Endothelial cell of umbilical vein (primary cell): ENCODE measurements around the gene TMC6. TPM values are rescaled to one million over a fixed set of nuclear protein-coding genes. Genes with fewer than 3 reads are reported as not detected.

ENCODE experiments used
- BruUV-seq: library from RNA; stranded (reverse); fragments of 400-500 nt; replicated peaks from 2 replicates; lab custom pipeline; 2021; lab: Mats Ljungman, UMichigan
- CTCF ChIA-PET: fragments of 300-600, 350-600 bp; sonication (Branson Sonifier 250); formaldehyde crosslinking; loops from one replicate; lab custom pipeline; 2021; ENCODE audit warnings: antibody characterized with exemption, inconsistent platforms; lab: Charles Lee
- POLR2A ChIA-PET: fragments of 300-600, 350-600 bp; sonication (Branson Sonifier 250); formaldehyde crosslinking; loops from one replicate; lab custom pipeline; 2021; ENCODE audit warnings: antibody characterized with exemption, inconsistent platforms; lab: Charles Lee
- DNase-seq: peaks from one replicate; pipeline ENCODE4 v3.0.0-alpha.2; 2011; ENCODE audit warnings: low read depth, low spot score
- FAIRE-seq: peaks from 2 replicates; lab custom pipeline; 2011; peaks lifted over from hg19 to GRCh38; lab: Jason Lieb, UNC
- H2AFZ ChIP-seq: 2 replicates; pipeline ENCODE4 v1.6.0; 2012; ENCODE audit warnings: low read depth, low read length, control low read depth, inconsistent platforms
- H3K27ac ChIP-seq: 2 replicates; pipeline ENCODE4 v1.5.1; 2011; ENCODE audit warnings: low read depth, mild to moderate bottlenecking, control low read depth, low read length, moderate library complexity; ENCODE audit not compliant: insufficient read depth
- H3K27me3 ChIP-seq, 2 experiments: 2 replicates each; pipeline versions ENCODE4 v1.6.0 to v1.6.1; 2011; ENCODE audit warnings: low read length in 2 of 2, mixed read lengths in 1 of 2; ENCODE audit not compliant: control insufficient read depth in 2 of 2, insufficient read depth in 2 of 2
- H3K36me3 ChIP-seq, 2 experiments: 2 replicates in 1 of 2; 3 replicates in 1 of 2; pipeline ENCODE4 v1.5.1; 2011; ENCODE audit warnings: low read length in 2 of 2, mild to moderate bottlenecking in 1 of 2, moderate library complexity in 1 of 2; ENCODE audit not compliant: control insufficient read depth in 2 of 2, insufficient read depth in 2 of 2; ENCODE audit errors: extremely low read depth in 1 of 2
- H3K4me1 ChIP-seq: 3 replicates; pipeline ENCODE4 v1.5.1; 2011; ENCODE audit warnings: mild to moderate bottlenecking, low read length; ENCODE audit not compliant: control insufficient read depth, insufficient read depth; ENCODE audit errors: extremely low read depth
- H3K4me2 ChIP-seq: 2 replicates; pipeline ENCODE4 v1.6.1; 2011; ENCODE audit warnings: low read length, control low read depth, mixed read lengths; ENCODE audit not compliant: insufficient read depth
- H3K4me3 ChIP-seq, 3 experiments: fragments of 200-600 bp in 1 of 3; sonication (generic), shearing (Covaris generic) in 1 of 3; replicated peaks in 1 of 3; 2 replicates each; pipeline ENCODE4 v1.5.1; 2011 to 2016; ENCODE audit warnings: control low read depth in 3 of 3, low read length in 3 of 3, mild to moderate bottlenecking in 2 of 3, inconsistent platforms in 1 of 3, low read depth in 1 of 3, moderate library complexity in 1 of 3; ENCODE audit not compliant: insufficient read depth in 1 of 3
- H3K79me2 ChIP-seq: 2 replicates; pipeline ENCODE4 v1.6.0; 2012; ENCODE audit warnings: low read length, inconsistent platforms; ENCODE audit not compliant: control insufficient read depth, insufficient read depth
- H3K9ac ChIP-seq: replicated peaks from 2 replicates; pipeline ENCODE3; 2011; ENCODE audit warnings: low read length, control low read depth; ENCODE audit not compliant: insufficient read depth; ENCODE audit errors: extremely low read depth
- H3K9me1 ChIP-seq: replicated peaks from 3 replicates; pipeline ENCODE4 v1.6.0; 2011; ENCODE audit warnings: mild to moderate bottlenecking, low read length; ENCODE audit not compliant: control insufficient read depth, insufficient read depth; ENCODE audit errors: extremely low read depth
- H3K9me3 ChIP-seq: replicated peaks from 2 replicates; pipeline ENCODE4 v1.5.1; 2012; ENCODE audit warnings: low read length, inconsistent platforms; ENCODE audit not compliant: control insufficient read depth, insufficient read depth
- H4K20me1 ChIP-seq: replicated peaks from 2 replicates; pipeline ENCODE3; 2011; ENCODE audit warnings: mild to moderate bottlenecking, low read length; ENCODE audit not compliant: control insufficient read depth, insufficient read depth; ENCODE audit errors: extremely low read depth
- EZH2 ChIP-seq: IDR thresholded peaks from 2 replicates; pipeline ENCODE4 v1.6.1; 2012; ENCODE audit warnings: borderline replicate concordance, low read depth, mild to moderate bottlenecking, moderate library complexity, low read length, inconsistent platforms; ENCODE audit not compliant: severe bottlenecking
- FOS ChIP-seq: IDR thresholded peaks from 2 replicates; pipeline ENCODE4 v1.6.1; 2011; ENCODE audit warnings: mild to moderate bottlenecking, low read length, moderate library complexity, borderline replicate concordance; ENCODE audit not compliant: insufficient read depth
- GATA2 ChIP-seq: IDR thresholded peaks from 2 replicates; pipeline ENCODE4 v1.7.0; 2011; ENCODE audit warnings: low read depth, mild to moderate bottlenecking, moderate library complexity, mixed read lengths, low read length; ENCODE audit not compliant: insufficient read length, insufficient read depth
- JUN ChIP-seq: IDR thresholded peaks from 2 replicates; pipeline ENCODE4 v1.6.1; 2011; ENCODE audit warnings: borderline replicate concordance, low read depth; ENCODE audit not compliant: insufficient read length, insufficient read depth
- MYC ChIP-seq: IDR thresholded peaks from one replicate; pipeline ENCODE4 v1.6.1; 2011; ENCODE audit warnings: mild to moderate bottlenecking, low read depth, low read length
- POLR2A ChIP-seq: IDR thresholded peaks from 2 replicates; pipeline ENCODE4 v1.6.1; 2012; ENCODE audit warnings: low read depth, mild to moderate bottlenecking, control low read depth, low read length
- POLR2AphosphoS5 ChIP-seq: IDR thresholded peaks from 2 replicates; pipeline ENCODE4 v1.6.1; 2012; ENCODE audit warnings: low read depth, mild to moderate bottlenecking, control low read depth, low read length, moderate library complexity; ENCODE audit not compliant: insufficient read depth
- dilution Hi-C: fragments of 300-500 bp; cut with MboI; formaldehyde crosslinking; loops from one replicate; pipeline ENCODE4 v1.15.0; 2019; ENCODE audit warnings: low sequenced_read_pairs; ENCODE audit not compliant: extremely low pct_ligation_motif_present
- intact Hi-C: fragments of 100-400 bp; cut with micrococcal nuclease; formaldehyde crosslinking; loops from one replicate; pipeline ENCODE4 v1.10.0; 2022
- polyA plus RNA-seq, 4 experiments: library from polyadenylated mRNA; depleted of rRNA in 3 of 4; stranded (reverse) in 3 of 4; unstranded in 1 of 4; fragments of >200 nt; gene quantifications; 2 replicates each; pipeline versions ENCODE4 v1.2.1 to v1.2.3, GENCODE V29; 2011 to 2012; ENCODE audit warnings: missing spikeins in 1 of 4
- total RNA-seq: library from RNA; stranded (reverse); gene quantifications from 2 replicates; pipeline ENCODE4 v1.2.3, GENCODE V29; 2021
- TF ChIP-seq, protein P1 (sequence below), 2 donors: IDR thresholded peaks; 1 replicate in 1 of 2; 2 replicates in 1 of 2; pipeline ENCODE4 v1.5.1; 2011; ENCODE audit warnings: low read length in 2 of 2, mild to moderate bottlenecking in 2 of 2, moderate library complexity in 2 of 2, control low read depth in 1 of 2, inconsistent platforms in 1 of 2, low read depth in 1 of 2; ENCODE audit not compliant: insufficient read depth in 1 of 2; ENCODE audit errors: extremely low read depth in 1 of 2
- TF ChIP-seq, protein P2 (sequence below): IDR thresholded peaks from 2 replicates; pipeline ENCODE4 v1.6.1; 2011; ENCODE audit not compliant: insufficient read depth, insufficient read length

The TMC6 gene
- total and polyA plus RNA-seq, 2 donors (not counting 3 experiments of a cell fraction or from before 2014, with no cell fraction given): 23.2 to 72.4 TPM

DNA sequence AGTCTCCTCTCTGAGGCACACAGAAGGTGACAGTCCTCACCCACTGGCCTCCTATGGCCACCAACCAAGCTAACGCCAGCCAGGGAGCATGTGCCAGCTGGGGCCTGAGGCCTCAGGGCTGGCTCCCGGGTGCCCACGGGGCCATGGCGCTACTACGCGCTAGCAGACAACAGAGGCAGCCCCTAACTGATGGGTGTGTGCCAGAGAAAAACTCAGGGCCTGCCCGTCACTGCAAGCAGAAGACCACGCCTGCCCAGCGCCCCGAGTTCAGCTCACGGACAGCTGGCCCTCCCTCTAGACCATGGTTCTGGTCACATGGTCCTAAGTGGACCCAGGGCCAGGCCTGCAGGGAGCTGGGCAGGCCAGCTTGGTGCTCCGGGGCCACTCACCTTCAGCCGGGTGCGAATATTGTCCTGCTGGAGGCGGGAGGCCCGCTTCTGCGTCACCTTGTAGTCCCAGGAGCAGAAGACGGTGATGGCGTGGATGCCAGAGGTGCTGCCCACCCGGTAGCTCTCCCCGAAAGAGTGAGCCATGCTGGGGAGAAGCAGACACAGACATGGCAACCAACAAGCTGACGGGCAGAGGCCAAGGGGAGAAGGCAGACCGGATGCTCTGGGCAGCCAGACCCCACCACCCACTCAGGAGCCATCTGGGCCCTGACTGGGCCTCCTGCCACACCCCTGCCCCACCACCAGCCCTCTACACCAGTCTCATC is 6.2 kb downstream of the TMC6 start:
- Histone ChIP-seq H3K9me3 (no peaks in the 10 kb centered on the region), H4K20me1 (no peaks in the 10 kb centered on the region), H3K9ac (no peak overlapping the region), H3K4me2 (no peak overlapping the region), H3K79me2 (no peaks in the 10 kb centered on the region), H3K27ac (no peak overlapping the region), H3K36me3 (peaks cover 0 to 14% of the 10 kb centered on the region in 2 experiments), H3K4me1 (peaks cover 4% of the 10 kb centered on the region), H3K9me1 (no peaks in the 10 kb centered on the region), H3K27me3 (no peaks in the 10 kb centered on the region), H3K4me3 (no peak overlapping the region), H2AFZ (no peak overlapping the region)
- DNase-seq: no peak
- dilution Hi-C loops: no loop called here
- FAIRE-seq: no peak
- no peak for TF ChIP-seq JUN
- no peak for TF ChIP-seq FOS
- no peak for TF ChIP-seq POLR2AphosphoS5
- no peak for TF ChIP-seq EZH2
- no peak for TF ChIP-seq GATA2
- TF ChIP-seq, protein P1, sequence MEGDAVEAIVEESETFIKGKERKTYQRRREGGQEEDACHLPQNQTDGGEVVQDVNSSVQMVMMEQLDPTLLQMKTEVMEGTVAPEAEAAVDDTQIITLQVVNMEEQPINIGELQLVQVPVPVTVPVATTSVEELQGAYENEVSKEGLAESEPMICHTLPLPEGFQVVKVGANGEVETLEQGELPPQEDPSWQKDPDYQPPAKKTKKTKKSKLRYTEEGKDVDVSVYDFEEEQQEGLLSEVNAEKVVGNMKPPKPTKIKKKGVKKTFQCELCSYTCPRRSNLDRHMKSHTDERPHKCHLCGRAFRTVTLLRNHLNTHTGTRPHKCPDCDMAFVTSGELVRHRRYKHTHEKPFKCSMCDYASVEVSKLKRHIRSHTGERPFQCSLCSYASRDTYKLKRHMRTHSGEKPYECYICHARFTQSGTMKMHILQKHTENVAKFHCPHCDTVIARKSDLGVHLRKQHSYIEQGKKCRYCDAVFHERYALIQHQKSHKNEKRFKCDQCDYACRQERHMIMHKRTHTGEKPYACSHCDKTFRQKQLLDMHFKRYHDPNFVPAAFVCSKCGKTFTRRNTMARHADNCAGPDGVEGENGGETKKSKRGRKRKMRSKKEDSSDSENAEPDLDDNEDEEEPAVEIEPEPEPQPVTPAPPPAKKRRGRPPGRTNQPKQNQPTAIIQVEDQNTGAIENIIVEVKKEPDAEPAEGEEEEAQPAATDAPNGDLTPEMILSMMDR (IDR thresholded peaks at IDR 0.05; ENCODE audit: extremely low read depth in 1 of 2, insufficient read depth in 1 of 2, low read depth in 1 of 2, low read length in 2 of 2): no peak
- no peak for TF ChIP-seq MYC
- TF ChIP-seq, protein P2, sequence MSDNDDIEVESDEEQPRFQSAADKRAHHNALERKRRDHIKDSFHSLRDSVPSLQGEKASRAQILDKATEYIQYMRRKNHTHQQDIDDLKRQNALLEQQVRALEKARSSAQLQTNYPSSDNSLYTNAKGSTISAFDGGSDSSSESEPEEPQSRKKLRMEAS: no peak
- no peak for TF ChIP-seq POLR2A
- intact Hi-C loops: no loop called here
- BruUV-seq: no TSS peak
- CTCF ChIA-PET: interaction anchor here (2.1 to 4.8 kb wide), 2 partner anchors 9 to 54 kb away, joined by 5 to 17 read pairs; no protein-coding TSS in a partner anchor
- POLR2A ChIA-PET: no interaction called here
